ENCODE results near the gene TRIM7. TPM values are rescaled to one million over a fixed set of nuclear protein-coding genes. Genes with fewer than 3 reads are reported as not detected.
A peak's percentile ranks its signal among the peaks of the same experiment; 100 is the strongest.

The TRIM7 gene
- total and polyA plus RNA-seq, 9 of the 15 experiments (the other 6 are each of a cell fraction or from before 2014, with no cell fraction given), result 2.6 to 14.9 (median 8.9) TPM

GRCh38 chr5:181224390-181225229 lies 19.6 kb upstream of the TRIM7 start (continued):
- TF ChIP-seq ZBTB40 (IDR thresholded peaks at IDR 0.05) (no peak), ZBTB40 (CRISPR knock-in tag; IDR thresholded peaks at IDR 0.05) (no peak), HSF4 (CRISPR knock-in tag; IDR thresholded peaks at IDR 0.05; ENCODE audit: borderline replicate concordance) (no peak), HMGN3 (IDR thresholded peaks at IDR 0.05; ENCODE audit: borderline replicate concordance, extremely low read depth, insufficient read length, low read depth, low read length) (no peak), RNF219 (CRISPR knock-in tag; IDR thresholded peaks at IDR 0.05) (no peak), ZC3H4 (CRISPR knock-in tag; IDR thresholded peaks at IDR 0.05; ENCODE audit: borderline replicate concordance) (no peak), NBN (IDR thresholded peaks at IDR 0.05; ENCODE audit: low read depth) (no peak), CHCHD3 (CRISPR knock-in tag; IDR thresholded peaks at IDR 0.05) (no peak), MYBL2 (IDR thresholded peaks at IDR 0.05; ENCODE audit: low read depth) (no peak), MYBL2 (CRISPR knock-in tag; IDR thresholded peaks at IDR 0.05; ENCODE audit: borderline replicate concordance) (no peak), ZNF316 (IDR thresholded peaks at IDR 0.05) (peak; percentile 63; the same call in 1 of the 2 replicates), ZBED1 (IDR thresholded peaks at IDR 0.05) (no peak), CREB3 (tag; conservative IDR thresholded peaks at IDR 0.05; ENCODE audit: low read depth) (no peak), SMARCE1 (IDR thresholded peaks at IDR 0.05) (no peak; the same call in 1 of the 2 replicates), PML (IDR thresholded peaks at IDR 0.05; ENCODE audit: low read length) (no peak), C11orf30 (IDR thresholded peaks at IDR 0.05; ENCODE audit: low read depth) (peak; percentile 30; the same call in 1 of the 2 replicates), ZC3H8 (IDR thresholded peaks at IDR 0.05) (no peak)
